Ovary (tissue), 10 donors: ENCODE measurements around the gene ARID5B. TPM values are rescaled to one million over a fixed set of nuclear protein-coding genes. Genes with fewer than 3 reads are reported as not detected.

Experiments used
- DNase-seq, 5 donors: peaks; one replicate each; pipeline ENCODE4 v3.0.0-alpha.2; 2019 to 2020
- H3K27ac ChIP-seq, 2 donors: fragments of 200-600 bp; one replicate each; pipeline versions ENCODE4 v1.5.1 to v1.8.0; 2019 to 2022
- H3K27me3 ChIP-seq: fragments of 200-600 bp; one replicate; pipeline ENCODE4 v1.8.0; 2022
- H3K36me3 ChIP-seq: fragments of 200-600 bp; sonication (generic); one replicate; pipeline ENCODE4 v1.5.1; 2019
- H3K4me1 ChIP-seq: one replicate; pipeline ENCODE4 v1.8.1; 2013; ENCODE audit warnings: mild to moderate bottlenecking, moderate library complexity; ENCODE audit not compliant: insufficient read depth
- H3K4me3 ChIP-seq: fragments of 200-600 bp; sonication (generic); one replicate; pipeline ENCODE4 v1.5.1; 2017
- H3K9me3 ChIP-seq, 2 donors: fragments of 200-600 bp in 1 of 2; sonication (generic) in 1 of 2; one replicate each; pipeline versions ENCODE4 v1.5.1 to v1.8.1; 2013 to 2019; ENCODE audit warnings: mild to moderate bottlenecking in 1 of 2, moderate library complexity in 1 of 2
- EP300 ChIP-seq: sonication (generic); formaldehyde crosslinking; IDR thresholded peaks from one replicate; pipeline ENCODE4 v1.6.1; 2017; ENCODE audit warnings: antibody characterized with exemption
- POLR2A ChIP-seq: fragments of 450-650 bp; IDR thresholded peaks from one replicate; pipeline ENCODE4 v1.6.1; 2017; ENCODE audit warnings: antibody characterized with exemption, mild to moderate bottlenecking, moderate library complexity
- WGBS, 3 donors: extraction: QIAGEN DNeasy Blood & Tissue Kit in 1 of 3; methylation state at CpG; one replicate each; pipeline versions ENCODE4 v1.1.5 to v1.1.7; 2013 to 2017; 5-methylcytosine and 5-hydroxymethylcytosine counted together
- intact Hi-C, 4 donors: fragments of 100-400 bp; cut with DNase I; formaldehyde crosslinking; loops; one replicate each; pipeline versions ENCODE4 v1.11.0 to v1.15.1; 2022 to 2023
- long read RNA-seq, 3 donors: library from polyadenylated mRNA in 2 of 3; unstranded in 2 of 3; transcript quantifications; one replicate each; pipeline ENCODE4 v2.0.0 and lab custom pipeline, GENCODE V29; 2021 to 2026
- polyA plus RNA-seq, 2 donors: library from polyadenylated mRNA; stranded (reverse); fragments of 200-250 nt in 1 of 2; fragments of 350-450 nt in 1 of 2; fragmentation: Illumina TruSeq in 1 of 2; extraction: RNeasy Lipid Tissue Mini Kit (QIAGEN cat#74804) in 1 of 2; gene quantifications; one replicate each; pipeline ENCODE4 v1.2.3, GENCODE V29; 2013 to 2014
- total RNA-seq, 7 donors: library from RNA; depleted of rRNA in 2 of 7; stranded (reverse); fragments of >200 nt in 2 of 7; fragmentation: NEBNext Ultra II Directional in 3 of 7; extraction: Animal tissue kit (Norgen Biotek cat#: 25700) in 3 of 7; gene quantifications; one replicate each; pipeline versions ENCODE4 v1.1.0 to v1.2.4, GENCODE V29; 2016 to 2023
- TF ChIP-seq, protein P1 (sequence below), 3 donors: fragments of 450-650 bp in 2 of 3; fragments of 200-600 bp in 1 of 3; IDR thresholded peaks; one replicate each; pipeline versions ENCODE4 v1.5.1 to v1.8.0; 2016 to 2022; ENCODE audit warnings: antibody characterized with exemption in 3 of 3, mild to moderate bottlenecking in 1 of 3
- donor health status: DM: no; HTN: no; CAD: no; lungs with moderate emphysema.
- donor health status: DM: no; HTN: no; CAD: no.
- donor health status: Bipolar disorder and iron deficiency.
- donor health status: DM: yes; HTN: yes; CAD: no.
- donor health status: DM: no; HTN: no; CAD: no.
- donor health status: DM: yes; HTN: yes; CAD: no.

The ARID5B gene, protein sequence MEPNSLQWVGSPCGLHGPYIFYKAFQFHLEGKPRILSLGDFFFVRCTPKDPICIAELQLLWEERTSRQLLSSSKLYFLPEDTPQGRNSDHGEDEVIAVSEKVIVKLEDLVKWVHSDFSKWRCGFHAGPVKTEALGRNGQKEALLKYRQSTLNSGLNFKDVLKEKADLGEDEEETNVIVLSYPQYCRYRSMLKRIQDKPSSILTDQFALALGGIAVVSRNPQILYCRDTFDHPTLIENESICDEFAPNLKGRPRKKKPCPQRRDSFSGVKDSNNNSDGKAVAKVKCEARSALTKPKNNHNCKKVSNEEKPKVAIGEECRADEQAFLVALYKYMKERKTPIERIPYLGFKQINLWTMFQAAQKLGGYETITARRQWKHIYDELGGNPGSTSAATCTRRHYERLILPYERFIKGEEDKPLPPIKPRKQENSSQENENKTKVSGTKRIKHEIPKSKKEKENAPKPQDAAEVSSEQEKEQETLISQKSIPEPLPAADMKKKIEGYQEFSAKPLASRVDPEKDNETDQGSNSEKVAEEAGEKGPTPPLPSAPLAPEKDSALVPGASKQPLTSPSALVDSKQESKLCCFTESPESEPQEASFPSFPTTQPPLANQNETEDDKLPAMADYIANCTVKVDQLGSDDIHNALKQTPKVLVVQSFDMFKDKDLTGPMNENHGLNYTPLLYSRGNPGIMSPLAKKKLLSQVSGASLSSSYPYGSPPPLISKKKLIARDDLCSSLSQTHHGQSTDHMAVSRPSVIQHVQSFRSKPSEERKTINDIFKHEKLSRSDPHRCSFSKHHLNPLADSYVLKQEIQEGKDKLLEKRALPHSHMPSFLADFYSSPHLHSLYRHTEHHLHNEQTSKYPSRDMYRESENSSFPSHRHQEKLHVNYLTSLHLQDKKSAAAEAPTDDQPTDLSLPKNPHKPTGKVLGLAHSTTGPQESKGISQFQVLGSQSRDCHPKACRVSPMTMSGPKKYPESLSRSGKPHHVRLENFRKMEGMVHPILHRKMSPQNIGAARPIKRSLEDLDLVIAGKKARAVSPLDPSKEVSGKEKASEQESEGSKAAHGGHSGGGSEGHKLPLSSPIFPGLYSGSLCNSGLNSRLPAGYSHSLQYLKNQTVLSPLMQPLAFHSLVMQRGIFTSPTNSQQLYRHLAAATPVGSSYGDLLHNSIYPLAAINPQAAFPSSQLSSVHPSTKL
- 10 to 100 TPM; 20.1 to 61.8 (median 38.6) TPM for total RNA-seq
- 10 to 100 TPM; 18.3 to 24.0 TPM for polyA plus RNA-seq
- long read RNA-seq, donor 1, partial matches to known transcripts, result 11 of 18 reads
- long read RNA-seq, donor 1, other reads (novel, unspliced or antisense), result 7 of 18 reads
- long read RNA-seq, donor 2, full-length matches to known transcripts, result 5 of 5 reads
- long read RNA-seq, donor 2, partial matches to known transcripts, result 0 of 5 reads
- long read RNA-seq, donor 2, other reads (novel, unspliced or antisense), result 0 of 5 reads
- long read RNA-seq, donor 3, partial matches to known transcripts, result 7 of 19 reads
- long read RNA-seq, donor 3, other reads (novel, unspliced or antisense), result 8 of 19 reads

DNA sequence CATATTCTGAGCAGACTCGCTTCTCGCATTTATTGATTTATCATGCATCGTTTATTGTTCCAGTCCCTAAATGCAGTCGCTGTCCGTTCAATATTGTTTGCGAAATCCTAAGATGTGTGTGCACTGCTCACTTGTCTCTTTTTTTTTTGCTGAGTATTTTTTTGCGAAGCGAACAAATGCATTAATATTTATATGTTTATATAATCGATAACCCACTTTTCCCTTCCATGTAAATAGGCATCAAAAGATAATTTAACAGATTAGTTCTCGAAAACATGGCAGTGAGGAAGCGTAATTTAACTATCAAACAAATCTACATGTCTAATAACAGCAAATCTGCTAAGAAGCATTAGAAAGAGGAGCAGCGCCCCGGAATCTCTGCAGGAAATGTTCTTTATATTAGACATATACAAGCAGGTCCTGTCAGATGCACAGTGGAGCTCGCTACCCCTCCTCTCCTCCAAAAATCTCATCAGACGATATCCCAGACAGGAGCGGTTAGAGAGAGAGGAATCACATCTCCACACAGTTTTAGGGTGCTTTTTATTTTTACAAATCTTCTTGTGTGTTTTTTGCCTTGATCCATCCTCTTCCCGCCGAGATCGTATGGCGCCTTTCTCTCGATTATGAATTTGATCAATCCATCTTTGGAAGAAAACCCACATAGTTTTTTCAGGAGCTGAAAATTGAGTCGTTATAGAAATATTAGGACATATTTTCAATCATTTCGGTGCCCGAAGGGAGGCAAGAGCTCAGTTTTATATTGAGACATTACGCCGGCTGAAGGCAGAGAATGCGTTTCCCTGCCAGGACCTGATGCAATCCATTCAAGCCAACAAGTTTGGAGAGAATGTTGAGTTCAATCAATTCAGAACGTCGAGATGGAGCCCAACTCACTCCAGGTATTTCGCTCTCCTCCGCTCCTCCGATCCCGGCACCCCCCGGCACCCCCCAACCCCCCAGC is at the start of gene ARID5B:
ARID5B (plus strand) TSS at position 871 of the 964 bp plus-strand sequence; CDS start at position 882, 11 bp downstream.
- peak within 1 kb of the TSS; percentile 45 for H3K4me3 ChIP-seq
- no peaks in the 10 kb centered on the region for H3K9me3 ChIP-seq
- TF ChIP-seq, protein P1, sequence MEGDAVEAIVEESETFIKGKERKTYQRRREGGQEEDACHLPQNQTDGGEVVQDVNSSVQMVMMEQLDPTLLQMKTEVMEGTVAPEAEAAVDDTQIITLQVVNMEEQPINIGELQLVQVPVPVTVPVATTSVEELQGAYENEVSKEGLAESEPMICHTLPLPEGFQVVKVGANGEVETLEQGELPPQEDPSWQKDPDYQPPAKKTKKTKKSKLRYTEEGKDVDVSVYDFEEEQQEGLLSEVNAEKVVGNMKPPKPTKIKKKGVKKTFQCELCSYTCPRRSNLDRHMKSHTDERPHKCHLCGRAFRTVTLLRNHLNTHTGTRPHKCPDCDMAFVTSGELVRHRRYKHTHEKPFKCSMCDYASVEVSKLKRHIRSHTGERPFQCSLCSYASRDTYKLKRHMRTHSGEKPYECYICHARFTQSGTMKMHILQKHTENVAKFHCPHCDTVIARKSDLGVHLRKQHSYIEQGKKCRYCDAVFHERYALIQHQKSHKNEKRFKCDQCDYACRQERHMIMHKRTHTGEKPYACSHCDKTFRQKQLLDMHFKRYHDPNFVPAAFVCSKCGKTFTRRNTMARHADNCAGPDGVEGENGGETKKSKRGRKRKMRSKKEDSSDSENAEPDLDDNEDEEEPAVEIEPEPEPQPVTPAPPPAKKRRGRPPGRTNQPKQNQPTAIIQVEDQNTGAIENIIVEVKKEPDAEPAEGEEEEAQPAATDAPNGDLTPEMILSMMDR (IDR thresholded peaks at IDR 0.05), result no peak
- TF ChIP-seq EP300 (no peak), POLR2A (no peak)
- H3K27ac ChIP-seq, result peak within 1 kb of the TSS; percentile 59 to 79
- WGBS, 3 donors, result 0 to 1% (median 1%) methylated on average over 34 of the region's 34 CpGs
- H3K27me3 ChIP-seq, result no peaks in the 10 kb centered on the region
- peak in 4 of 5 donors; percentile 24 to 49 (median 38) for DNase-seq
- peaks cover 9% of the 10 kb centered on the region for H3K4me1 ChIP-seq
- H3K36me3 ChIP-seq, result no peaks in the 10 kb centered on the region
- intact Hi-C loops, result loop anchor here in 2 of 4 donors (5.0 to 10.0 kb wide), 4 partner anchors 94 to 344 kb away; no protein-coding TSS in a partner anchor

DNA sequence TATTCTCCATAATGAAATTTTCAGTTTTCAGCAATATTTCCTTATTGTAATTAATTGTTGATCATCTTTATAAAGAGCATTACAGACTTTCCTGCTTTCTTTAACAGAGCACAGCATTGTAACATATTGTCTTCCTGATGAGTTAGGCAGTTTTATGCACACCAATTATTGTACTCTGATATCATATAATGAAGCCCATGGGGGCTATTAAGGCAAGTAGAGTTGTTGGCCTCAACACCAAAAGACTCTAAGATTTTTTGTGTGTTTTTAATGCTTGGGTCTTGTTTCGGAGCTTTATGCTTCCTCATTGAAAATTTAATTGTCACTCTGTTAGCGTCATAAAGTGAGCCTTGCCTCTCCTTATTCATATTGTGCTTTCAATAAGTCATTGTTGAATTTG is 49.2 kb upstream of the ARID5B start:
- no peaks in the 10 kb centered on the region for H3K36me3 ChIP-seq
- WGBS, 3 donors, result 90 to 98% (median 94%) methylated on average over 2 of the region's 2 CpGs
- intact Hi-C loops, result no loop called here
- H3K27me3 ChIP-seq, result no peaks in the 10 kb centered on the region
- no peak overlapping the region for H3K4me3 ChIP-seq
- H3K27ac ChIP-seq, result no peak overlapping the region
- no peaks in the 10 kb centered on the region for H3K9me3 ChIP-seq
- no peak for DNase-seq
- TF ChIP-seq POLR2A, result no peak
- H3K4me1 ChIP-seq, result no peaks in the 10 kb centered on the region

DNA sequence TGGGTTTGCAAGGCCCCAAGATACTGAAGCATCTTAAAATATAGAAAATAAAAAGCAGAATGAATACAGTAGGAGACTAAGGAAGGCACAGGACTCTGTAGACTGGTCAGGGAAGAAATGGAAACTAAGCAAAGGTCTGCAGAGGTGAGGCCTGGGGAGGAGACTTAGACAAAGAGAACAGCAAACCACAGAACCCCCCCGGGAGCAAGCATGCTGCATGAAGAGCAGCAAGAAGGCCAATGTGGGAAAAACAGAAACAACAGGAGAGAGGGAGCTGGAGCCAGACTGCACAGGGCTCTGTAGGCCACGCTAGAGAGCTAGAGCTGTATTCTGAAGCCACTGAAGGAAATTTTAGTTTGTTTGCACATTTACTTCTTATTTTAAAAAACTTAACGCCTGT is 45.7 kb upstream of the ARID5B start:
- DNase-seq, result no peak
- TF ChIP-seq POLR2A (no peak), EP300 (no peak)
- TF ChIP-seq, protein P1 (IDR thresholded peaks at IDR 0.05), result no peak
- intact Hi-C loops, result no loop called here
- 74 to 80% (median 80%) methylated on average over 3 of the region's 3 CpGs for WGBS, 3 donors
- H3K9me3 ChIP-seq, result no peaks in the 10 kb centered on the region
- no peak overlapping the region for H3K4me3 ChIP-seq
- H3K36me3 ChIP-seq, result no peaks in the 10 kb centered on the region
- H3K27ac ChIP-seq, result no peak overlapping the region
- no peaks in the 10 kb centered on the region for H3K4me1 ChIP-seq
- H3K27me3 ChIP-seq, result no peaks in the 10 kb centered on the region

DNA sequence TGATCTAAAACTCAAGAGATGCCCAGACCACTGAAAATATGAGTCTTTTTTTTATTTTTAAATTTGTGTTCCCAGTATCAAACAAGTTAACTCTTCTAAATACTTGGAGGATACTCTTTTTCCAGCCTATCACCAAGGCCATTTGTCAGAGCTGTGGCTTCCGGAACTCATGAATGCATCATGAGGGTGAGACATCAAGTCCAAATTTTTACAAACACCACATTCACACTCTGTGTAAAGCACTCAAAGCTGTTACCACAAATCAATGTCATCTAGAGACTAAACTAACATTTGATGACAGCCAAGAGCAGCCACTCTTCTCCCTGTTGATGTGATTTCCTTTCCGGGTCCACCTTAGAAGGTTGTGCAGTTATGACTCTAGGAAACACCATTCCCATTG is 43.8 kb upstream of the ARID5B start:
- DNase-seq, result no peak
- intact Hi-C loops, result no loop called here
- WGBS, 3 donors, result 97 to 100% (median 98%) methylated on average over 2 of the region's 2 CpGs
- H3K4me3 ChIP-seq, result no peak overlapping the region
- H3K36me3 ChIP-seq, result no peaks in the 10 kb centered on the region
- no peak overlapping the region for H3K27ac ChIP-seq
- no peaks in the 10 kb centered on the region for H3K27me3 ChIP-seq
- H3K4me1 ChIP-seq, result no peaks in the 10 kb centered on the region
- no peaks in the 10 kb centered on the region for H3K9me3 ChIP-seq
- TF ChIP-seq, protein P1 (IDR thresholded peaks at IDR 0.05), result no peak
- no peak for TF ChIP-seq EP300
- TF ChIP-seq POLR2A, result no peak
